ENCODE results near the gene KRTAP1-5. TPM values are rescaled to one million over a fixed set of nuclear protein-coding genes. Genes with fewer than 3 reads are reported as not detected.

The KRTAP1-5 gene
- total and polyA plus RNA-seq, 4 donors, result not detected

- no peak within 1 kb of the TSS for H3K27ac ChIP-seq (ENCODE audit: low read depth in 1 of 2, low read length in 2 of 2)
- DNase-seq (no peak), ATAC-seq (ENCODE audit: low FRiP score) (no peak)
- no peaks in the 10 kb centered on the region for H3K9me3 ChIP-seq (ENCODE audit: control insufficient read depth, low read length)
- peaks cover 0 to 2% of the 10 kb centered on the region in 2 donors for H3K27me3 ChIP-seq (ENCODE audit: control insufficient read depth in 1 of 2, insufficient read depth in 2 of 2, low read length in 1 of 2)
- intact Hi-C loops (cut with DNase I), result no loop called here
- H3K4me3 ChIP-seq (ENCODE audit: low read length in 2 of 2), result no peak within 1 kb of the TSS
- no peaks in the 10 kb centered on the region for H3K4me1 ChIP-seq (ENCODE audit: control insufficient read depth in 1 of 2, insufficient read depth in 2 of 2, low read length in 2 of 2)
- no peaks in the 10 kb centered on the region for H3K36me3 ChIP-seq (ENCODE audit: control insufficient read depth in 1 of 2, insufficient read depth in 2 of 2, low read length in 1 of 2)
- WGBS, 2 donors, result 34 to 36% methylated on average over 3 of the region's 3 CpGs
Measured at GRCh38 chr17:40984226-40984625, 42.8 kb downstream of the KRTAP1-5 start, which contains the start of gene KRT40. Gene KRT40, minus strand, starts transcription at chr17:40984326. Its CDS starts 53 bp downstream, at chr17:40984273.

- H3K4me3 ChIP-seq (ENCODE audit: low read length in 2 of 2), result no peak overlapping the region
- no peak for ATAC-seq (ENCODE audit: low FRiP score)
- H3K9me3 ChIP-seq (ENCODE audit: control insufficient read depth, low read length), result no peaks in the 10 kb centered on the region
- DNase-seq, result no peak
- no peaks in the 10 kb centered on the region for H3K36me3 ChIP-seq (ENCODE audit: control insufficient read depth in 1 of 2, insufficient read depth in 2 of 2, low read length in 1 of 2)
- 46 to 50% methylated on average over 5 of the region's 5 CpGs for WGBS, 2 donors
- H3K27me3 ChIP-seq (ENCODE audit: control insufficient read depth in 1 of 2, insufficient read depth in 2 of 2, low read length in 1 of 2), result peaks cover 0 to 2% of the 10 kb centered on the region in 2 donors
- intact Hi-C loops (cut with DNase I), result no loop called here
- no peak overlapping the region for H3K27ac ChIP-seq (ENCODE audit: low read depth in 1 of 2, low read length in 2 of 2)
- H3K4me1 ChIP-seq (ENCODE audit: control insufficient read depth in 1 of 2, insufficient read depth in 2 of 2, low read length in 2 of 2), result no peaks in the 10 kb centered on the region
Measured at GRCh38 chr17:40981115-40981514, 45.9 kb downstream of the KRTAP1-5 start.

GRCh38 chr17:40980596-40980995, 46.4 kb downstream of the KRTAP1-5 start:
- DNase-seq (no peak), ATAC-seq (ENCODE audit: low FRiP score) (no peak)

GRCh38 chr17:40980117-40980516, 46.9 kb downstream of the KRTAP1-5 start:
- Histone ChIP-seq H3K4me3 (ENCODE audit: low read length in 2 of 2) (no peak overlapping the region), H3K27me3 (ENCODE audit: control insufficient read depth in 1 of 2, insufficient read depth in 2 of 2, low read length in 1 of 2) (peaks cover 0 to 2% of the 10 kb centered on the region in 2 donors), H3K36me3 (ENCODE audit: control insufficient read depth in 1 of 2, insufficient read depth in 2 of 2, low read length in 1 of 2) (no peaks in the 10 kb centered on the region), H3K9me3 (ENCODE audit: control insufficient read depth, low read length) (no peaks in the 10 kb centered on the region), H3K4me1 (ENCODE audit: control insufficient read depth in 1 of 2, insufficient read depth in 2 of 2, low read length in 2 of 2) (no peaks in the 10 kb centered on the region), H3K27ac (ENCODE audit: low read depth in 1 of 2, low read length in 2 of 2) (no peak overlapping the region)
- WGBS, 2 donors, result 85 to 90% methylated on average over 3 of the region's 3 CpGs
- intact Hi-C loops (cut with DNase I), result no loop called here
- ATAC-seq (ENCODE audit: low FRiP score), result no peak
- no peak for DNase-seq

More at GRCh38 chr17:40980596-40980995, 46.4 kb downstream of the KRTAP1-5 start:
- H3K9me3 ChIP-seq (ENCODE audit: control insufficient read depth, low read length), result no peaks in the 10 kb centered on the region
- H3K27me3 ChIP-seq (ENCODE audit: control insufficient read depth in 1 of 2, insufficient read depth in 2 of 2, low read length in 1 of 2), result peaks cover 0 to 2% of the 10 kb centered on the region in 2 donors
- H3K27ac ChIP-seq (ENCODE audit: low read depth in 1 of 2, low read length in 2 of 2), result no peak overlapping the region
- no peaks in the 10 kb centered on the region for H3K36me3 ChIP-seq (ENCODE audit: control insufficient read depth in 1 of 2, insufficient read depth in 2 of 2, low read length in 1 of 2)
- WGBS, 2 donors, result 6 to 8% methylated on average over 8 of the region's 8 CpGs
- intact Hi-C loops (cut with DNase I), result no loop called here
- no peaks in the 10 kb centered on the region for H3K4me1 ChIP-seq (ENCODE audit: control insufficient read depth in 1 of 2, insufficient read depth in 2 of 2, low read length in 2 of 2)
- H3K4me3 ChIP-seq (ENCODE audit: low read length in 2 of 2), result no peak overlapping the region

GRCh38 chr17:40978575-40979151, 48.3 kb downstream of the KRTAP1-5 start:
- WGBS, 2 donors, result 66 to 72% methylated on average over 13 of the region's 13 CpGs
- H3K36me3 ChIP-seq (ENCODE audit: control insufficient read depth in 1 of 2, insufficient read depth in 2 of 2, low read length in 1 of 2), result no peaks in the 10 kb centered on the region
- H3K27ac ChIP-seq (ENCODE audit: low read depth in 1 of 2, low read length in 2 of 2), result no peak overlapping the region
- DNase-seq (no peak), ATAC-seq (ENCODE audit: low FRiP score) (no peak)
- H3K9me3 ChIP-seq (ENCODE audit: control insufficient read depth, low read length), result no peaks in the 10 kb centered on the region
- H3K4me3 ChIP-seq (ENCODE audit: low read length in 2 of 2), result no peak overlapping the region
- no peaks in the 10 kb centered on the region for H3K4me1 ChIP-seq (ENCODE audit: control insufficient read depth in 1 of 2, insufficient read depth in 2 of 2, low read length in 2 of 2)
- H3K27me3 ChIP-seq (ENCODE audit: control insufficient read depth in 1 of 2, insufficient read depth in 2 of 2, low read length in 1 of 2), result peaks cover 0 to 2% of the 10 kb centered on the region in 2 donors
- intact Hi-C loops (cut with DNase I), result no loop called here

Other genes starting within 250 kb of the KRTAP1-5 start
Only the 30 nearest of the 38 such genes appear.
- 10 to 100 TPM; 35.3 to 39.3 TPM for gene KRT10, start 204.6 kb downstream of the KRTAP1-5 start, total RNA-seq
- gene KRT10, start 204.6 kb downstream of the KRTAP1-5 start, polyA plus RNA-seq, result 10 to 100 TPM; 39.3 to 39.7 TPM
- gene KRT12, start 160.0 kb downstream of the KRTAP1-5 start, total RNA-seq, result not detected
- gene KRT12, start 160.0 kb downstream of the KRTAP1-5 start, polyA plus RNA-seq, result 1 to 10 TPM in 1 of 2 donors, not detected in 1; 1.0 TPM
- gene KRT20, start 142.0 kb downstream of the KRTAP1-5 start, total RNA-seq, result not detected
- gene KRT20, start 142.0 kb downstream of the KRTAP1-5 start, polyA plus RNA-seq, result 100 to 1,000 TPM in 1 of 2 donors, 1 to 10 TPM in 1; 3.9 to 193 TPM
- under 1 TPM; 0.30 to 0.39 TPM for gene KRT23, start 89.6 kb downstream of the KRTAP1-5 start, total RNA-seq
- under 1 TPM in 1 of 2 donors, not detected in 1; 0.50 TPM for gene KRT23, start 89.6 kb downstream of the KRTAP1-5 start, polyA plus RNA-seq
- gene KRT39, start 60.3 kb downstream of the KRTAP1-5 start, total RNA-seq, result not detected
- gene KRT39, start 60.3 kb downstream of the KRTAP1-5 start, polyA plus RNA-seq, result not detected
- not detected for gene KRT40, start 42.9 kb downstream of the KRTAP1-5 start, total RNA-seq
- gene KRT40, start 42.9 kb downstream of the KRTAP1-5 start, polyA plus RNA-seq, result not detected
- gene KRTAP3-3, start 33.0 kb downstream of the KRTAP1-5 start, total RNA-seq, result not detected
- not detected for gene KRTAP3-3, start 33.0 kb downstream of the KRTAP1-5 start, polyA plus RNA-seq
- not detected for gene KRTAP3-2, start 27.3 kb downstream of the KRTAP1-5 start, total RNA-seq
- not detected for gene KRTAP3-2, start 27.3 kb downstream of the KRTAP1-5 start, polyA plus RNA-seq
- gene KRTAP3-1, start 18.1 kb downstream of the KRTAP1-5 start, total RNA-seq, result not detected
- gene KRTAP3-1, start 18.1 kb downstream of the KRTAP1-5 start, polyA plus RNA-seq, result not detected
- not detected for gene KRTAP1-4, start 3.0 kb upstream of the KRTAP1-5 start, total RNA-seq
- gene KRTAP1-4, start 3.0 kb upstream of the KRTAP1-5 start, polyA plus RNA-seq, result not detected
- not detected for gene KRTAP1-3, start 7.7 kb upstream of the KRTAP1-5 start, total RNA-seq
- gene KRTAP1-3, start 7.7 kb upstream of the KRTAP1-5 start, polyA plus RNA-seq, result not detected
- gene KRTAP1-1, start 14.2 kb upstream of the KRTAP1-5 start, total RNA-seq, result not detected
- gene KRTAP1-1, start 14.2 kb upstream of the KRTAP1-5 start, polyA plus RNA-seq, result not detected
- not detected for gene KRTAP2-1, start 20.1 kb upstream of the KRTAP1-5 start, total RNA-seq
- not detected for gene KRTAP2-1, start 20.1 kb upstream of the KRTAP1-5 start, polyA plus RNA-seq
- gene KRTAP2-2, start 28.0 kb upstream of the KRTAP1-5 start, total RNA-seq, result not detected
- gene KRTAP2-2, start 28.0 kb upstream of the KRTAP1-5 start, polyA plus RNA-seq, result not detected
- not detected for gene KRTAP2-3, start 32.9 kb upstream of the KRTAP1-5 start, total RNA-seq
- gene KRTAP2-3, start 32.9 kb upstream of the KRTAP1-5 start, polyA plus RNA-seq, result not detected
- gene KRTAP2-4, start 38.7 kb upstream of the KRTAP1-5 start, total RNA-seq, result not detected
- gene KRTAP2-4, start 38.7 kb upstream of the KRTAP1-5 start, polyA plus RNA-seq, result not detected
- not detected for gene KRTAP4-7, start 56.9 kb upstream of the KRTAP1-5 start, total RNA-seq
- gene KRTAP4-7, start 56.9 kb upstream of the KRTAP1-5 start, polyA plus RNA-seq, result not detected
- gene KRTAP4-8, start 70.9 kb upstream of the KRTAP1-5 start, total RNA-seq, result not detected
- gene KRTAP4-8, start 70.9 kb upstream of the KRTAP1-5 start, polyA plus RNA-seq, result not detected
- gene KRTAP4-16, start 75.0 kb upstream of the KRTAP1-5 start, total RNA-seq, result not detected
- gene KRTAP4-16, start 75.0 kb upstream of the KRTAP1-5 start, polyA plus RNA-seq, result not detected
- gene KRTAP4-9, start 78.2 kb upstream of the KRTAP1-5 start, total RNA-seq, result not detected
- gene KRTAP4-9, start 78.2 kb upstream of the KRTAP1-5 start, polyA plus RNA-seq, result under 1 TPM in 1 of 2 donors, not detected in 1; 0.13 TPM
- not detected for gene KRTAP4-11, start 91.2 kb upstream of the KRTAP1-5 start, total RNA-seq
- not detected for gene KRTAP4-11, start 91.2 kb upstream of the KRTAP1-5 start, polyA plus RNA-seq
- gene KRTAP4-12, start 97.0 kb upstream of the KRTAP1-5 start, total RNA-seq, result not detected
- gene KRTAP4-12, start 97.0 kb upstream of the KRTAP1-5 start, polyA plus RNA-seq, result not detected
- gene KRTAP4-6, start 113.3 kb upstream of the KRTAP1-5 start, total RNA-seq, result not detected
- gene KRTAP4-6, start 113.3 kb upstream of the KRTAP1-5 start, polyA plus RNA-seq, result not detected
- not detected for gene KRTAP4-5, start 122.6 kb upstream of the KRTAP1-5 start, total RNA-seq
- not detected for gene KRTAP4-5, start 122.6 kb upstream of the KRTAP1-5 start, polyA plus RNA-seq
- gene KRTAP4-4, start 133.5 kb upstream of the KRTAP1-5 start, total RNA-seq, result not detected
- gene KRTAP4-4, start 133.5 kb upstream of the KRTAP1-5 start, polyA plus RNA-seq, result not detected
- gene KRTAP4-3, start 141.0 kb upstream of the KRTAP1-5 start, total RNA-seq, result not detected
- gene KRTAP4-3, start 141.0 kb upstream of the KRTAP1-5 start, polyA plus RNA-seq, result not detected
- gene KRTAP4-2, start 151.0 kb upstream of the KRTAP1-5 start, total RNA-seq, result not detected
- not detected for gene KRTAP4-2, start 151.0 kb upstream of the KRTAP1-5 start, polyA plus RNA-seq
- not detected for gene KRTAP4-1, start 157.7 kb upstream of the KRTAP1-5 start, total RNA-seq
- gene KRTAP4-1, start 157.7 kb upstream of the KRTAP1-5 start, polyA plus RNA-seq, result not detected
- gene KRTAP9-1, start 162.7 kb upstream of the KRTAP1-5 start, total RNA-seq, result not detected
- gene KRTAP9-1, start 162.7 kb upstream of the KRTAP1-5 start, polyA plus RNA-seq, result not detected
- not detected for gene KRTAP9-2, start 199.4 kb upstream of the KRTAP1-5 start, total RNA-seq
- not detected for gene KRTAP9-2, start 199.4 kb upstream of the KRTAP1-5 start, polyA plus RNA-seq